WTC11 (cell line): ENCODE measurements around the gene UBE2E1. TPM values are rescaled to one million over a fixed set of nuclear protein-coding genes. Genes with fewer than 3 reads are reported as not detected.

ENCODE experiments used
- ATAC-seq: fragments of 200-7000 bp; cut with Tn5 transposase; 2 replicates; pipeline ENCODE4 v1.10.0; 2021; ENCODE audit warnings: mild to moderate bottlenecking, moderate library complexity
- CTCF ChIA-PET: fragments of 300-600 bp; sonication (Branson Sonifier 250); formaldehyde crosslinking; loops from one replicate; lab custom pipeline; 2021; ENCODE audit warnings: antibody characterized with exemption; lab: Charles Lee
- POLR2A ChIA-PET: fragments of 350-600 bp; sonication (Branson Sonifier 250); formaldehyde crosslinking; loops from one replicate; lab custom pipeline; 2021; ENCODE audit warnings: antibody characterized with exemption; lab: Charles Lee
- DNase-seq: peaks from one replicate; pipeline ENCODE4 v3.0.0; 2021; ENCODE audit warnings: low spot score
- H3K27ac Mint-ChIP-seq: 2 replicates; pipeline ENCODE4 v1.8.0; 2021; ENCODE audit warnings: mixed read lengths
- H3K27me3 Mint-ChIP-seq: 2 replicates; pipeline ENCODE4 v1.8.0; 2021; ENCODE audit warnings: low read depth, mild to moderate bottlenecking, moderate library complexity, mixed read lengths
- H3K36me3 Mint-ChIP-seq: 2 replicates; pipeline ENCODE4 v1.8.0; 2021; ENCODE audit warnings: mixed read lengths
- H3K4me1 Mint-ChIP-seq: 2 replicates; pipeline ENCODE4 v1.8.0; 2022; ENCODE audit warnings: mixed read lengths
- H3K4me3 Mint-ChIP-seq: 2 replicates; pipeline ENCODE4 v1.8.0; 2021; ENCODE audit warnings: mild to moderate bottlenecking, moderate library complexity, mixed read lengths
- H3K9me3 Mint-ChIP-seq: 2 replicates; pipeline ENCODE4 v1.8.0; 2021; ENCODE audit warnings: mixed read lengths
- EMX1 ChIP-seq: fragments of 250-450 bp; sonication (Bioruptor Pico); IDR thresholded peaks from 2 replicates; pipeline ENCODE4 v1.8.0; 2021; ENCODE audit warnings: mild to moderate bottlenecking
- ESRRA ChIP-seq: sonication (generic); formaldehyde crosslinking; IDR thresholded peaks from 2 replicates; pipeline ENCODE4 v1.8.1; 2022; ENCODE audit warnings: mild to moderate bottlenecking, missing genetic modification reagents, borderline replicate concordance
- GTF2I ChIP-seq: fragments of 250-450 bp; sonication (Bioruptor Pico); conservative IDR thresholded peaks from 2 replicates; pipeline ENCODE4 v1.4.0; 2021; ENCODE audit warnings: mild to moderate bottlenecking
- MXD4 ChIP-seq: fragments of 250-450 bp; sonication (Bioruptor Pico); IDR thresholded peaks from 2 replicates; pipeline ENCODE4 v1.8.0; 2021; ENCODE audit warnings: mild to moderate bottlenecking, moderate library complexity, borderline replicate concordance
- NFATC4 ChIP-seq: fragments of 250-450 bp; sonication (Bioruptor Pico); IDR thresholded peaks from 2 replicates; pipeline ENCODE4 v1.9.0; 2021; ENCODE audit warnings: mild to moderate bottlenecking
- NFE2L1 ChIP-seq: sonication (generic); formaldehyde crosslinking; IDR thresholded peaks from 2 replicates; pipeline ENCODE4 v1.8.1; 2023; ENCODE audit warnings: missing genetic modification reagents
- NR3C1 ChIP-seq: sonication (generic); formaldehyde crosslinking; conservative IDR thresholded peaks from 2 replicates; pipeline ENCODE4 v1.8.1; 2023; ENCODE audit warnings: low read depth, mild to moderate bottlenecking, missing genetic modification reagents
- SMAD4 ChIP-seq: sonication (generic); formaldehyde crosslinking; IDR thresholded peaks from 2 replicates; pipeline ENCODE4 v1.8.0; 2022; ENCODE audit warnings: mild to moderate bottlenecking, missing genetic modification reagents
- TEAD4 ChIP-seq: sonication (generic); formaldehyde crosslinking; IDR thresholded peaks from 2 replicates; pipeline ENCODE4 v1.8.0; 2022; ENCODE audit warnings: mild to moderate bottlenecking, missing genetic modification reagents
- TP53 ChIP-seq: sonication (generic); formaldehyde crosslinking; IDR thresholded peaks from 2 replicates; pipeline ENCODE4 v1.8.1; 2023; ENCODE audit warnings: mild to moderate bottlenecking, missing genetic modification reagents
- ZNF121 ChIP-seq: sonication (generic); formaldehyde crosslinking; IDR thresholded peaks from 2 replicates; pipeline ENCODE4 v1.8.0; 2023; ENCODE audit warnings: missing genetic modification reagents
- ZNF138 ChIP-seq: sonication (generic); formaldehyde crosslinking; conservative IDR thresholded peaks from 2 replicates; pipeline ENCODE4 v1.8.1; 2022; ENCODE audit warnings: mild to moderate bottlenecking, moderate library complexity, missing genetic modification reagents
- ZNF317 ChIP-seq: sonication (generic); formaldehyde crosslinking; IDR thresholded peaks from 2 replicates; pipeline ENCODE4 v1.8.1; 2023; ENCODE audit warnings: low read depth, mild to moderate bottlenecking, moderate library complexity, missing genetic modification reagents, borderline replicate concordance
- ZNF671 ChIP-seq: fragments of 250-450 bp; sonication (Bioruptor Pico); IDR thresholded peaks from 2 replicates; pipeline ENCODE4 v1.8.0; 2021; ENCODE audit warnings: mild to moderate bottlenecking
- total RNA-seq: library from RNA; stranded (reverse); gene quantifications from 3 replicates; pipeline ENCODE4 v1.2.3, GENCODE V29; 2021
- TF ChIP-seq, protein P1 (sequence below): sonication (generic); formaldehyde crosslinking; IDR thresholded peaks from 2 replicates; pipeline ENCODE4 v1.8.1; 2022; ENCODE audit warnings: low read depth, missing genetic modification reagents, borderline replicate concordance
- TF ChIP-seq, protein P2 (sequence below): sonication (generic); formaldehyde crosslinking; IDR thresholded peaks from 2 replicates; pipeline ENCODE4 v1.8.1; 2023; ENCODE audit warnings: mild to moderate bottlenecking, missing genetic modification reagents
- TF ChIP-seq, protein P3 (sequence below): sonication (generic); formaldehyde crosslinking; conservative IDR thresholded peaks from 2 replicates; pipeline ENCODE4 v1.8.1; 2023; ENCODE audit warnings: mild to moderate bottlenecking, low read depth, missing genetic modification reagents, moderate library complexity
- TF ChIP-seq, protein P4 (sequence below): sonication (generic); formaldehyde crosslinking; IDR thresholded peaks from 2 replicates; pipeline ENCODE4 v1.8.1; 2022; ENCODE audit warnings: mild to moderate bottlenecking, moderate library complexity, missing genetic modification reagents
- TF ChIP-seq, protein P5 (sequence below): fragments of 250-450 bp; sonication (Bioruptor Pico); IDR thresholded peaks from 2 replicates; pipeline ENCODE4 v1.9.0; 2021; ENCODE audit warnings: mild to moderate bottlenecking, borderline replicate concordance
- TF ChIP-seq, protein P6 (sequence below): sonication (generic); formaldehyde crosslinking; IDR thresholded peaks from 2 replicates; pipeline ENCODE4 v1.8.1; 2023; ENCODE audit warnings: mild to moderate bottlenecking, missing genetic modification reagents, borderline replicate concordance
- TF ChIP-seq, protein P7 (sequence below): sonication (generic); formaldehyde crosslinking; IDR thresholded peaks from 2 replicates; pipeline ENCODE4 v1.8.1; 2023; ENCODE audit warnings: mild to moderate bottlenecking, missing genetic modification reagents, moderate library complexity

The UBE2E1 gene
- total RNA-seq, 1 experiment from 2014 or later = 121 TPM

DNA sequence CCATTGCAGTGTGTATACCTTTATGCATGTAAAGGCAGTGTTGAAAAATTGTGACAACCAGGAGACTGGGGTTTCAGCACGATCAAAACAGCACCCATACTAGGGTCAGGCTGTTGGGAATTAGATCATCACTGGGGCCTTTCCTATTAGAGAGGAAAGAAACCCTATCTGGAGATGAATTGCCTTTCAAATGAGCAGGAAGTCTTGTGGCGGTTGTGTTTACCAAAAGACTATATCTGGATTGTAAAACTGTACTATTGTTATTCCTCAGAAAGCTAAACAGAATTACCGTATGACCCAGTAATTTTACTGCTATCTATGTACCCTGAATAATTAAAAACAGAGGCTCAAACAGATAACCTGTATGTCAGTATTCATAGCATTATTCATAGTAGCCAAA is 10.1 kb downstream of the UBE2E1 start:
- no peaks in the 10 kb centered on the region for H3K9me3 Mint-ChIP-seq
- peaks cover 53% of the 10 kb centered on the region for H3K4me1 Mint-ChIP-seq
- TF ChIP-seq ESRRA (CRISPR knock-in tag) = no peak
- TF ChIP-seq, protein P1, sequence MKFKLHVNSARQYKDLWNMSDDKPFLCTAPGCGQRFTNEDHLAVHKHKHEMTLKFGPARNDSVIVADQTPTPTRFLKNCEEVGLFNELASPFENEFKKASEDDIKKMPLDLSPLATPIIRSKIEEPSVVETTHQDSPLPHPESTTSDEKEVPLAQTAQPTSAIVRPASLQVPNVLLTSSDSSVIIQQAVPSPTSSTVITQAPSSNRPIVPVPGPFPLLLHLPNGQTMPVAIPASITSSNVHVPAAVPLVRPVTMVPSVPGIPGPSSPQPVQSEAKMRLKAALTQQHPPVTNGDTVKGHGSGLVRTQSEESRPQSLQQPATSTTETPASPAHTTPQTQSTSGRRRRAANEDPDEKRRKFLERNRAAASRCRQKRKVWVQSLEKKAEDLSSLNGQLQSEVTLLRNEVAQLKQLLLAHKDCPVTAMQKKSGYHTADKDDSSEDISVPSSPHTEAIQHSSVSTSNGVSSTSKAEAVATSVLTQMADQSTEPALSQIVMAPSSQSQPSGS (CRISPR knock-in tag) = no peak
- no peak for TF ChIP-seq ZNF317 (CRISPR knock-in tag)
- TF ChIP-seq, protein P2, sequence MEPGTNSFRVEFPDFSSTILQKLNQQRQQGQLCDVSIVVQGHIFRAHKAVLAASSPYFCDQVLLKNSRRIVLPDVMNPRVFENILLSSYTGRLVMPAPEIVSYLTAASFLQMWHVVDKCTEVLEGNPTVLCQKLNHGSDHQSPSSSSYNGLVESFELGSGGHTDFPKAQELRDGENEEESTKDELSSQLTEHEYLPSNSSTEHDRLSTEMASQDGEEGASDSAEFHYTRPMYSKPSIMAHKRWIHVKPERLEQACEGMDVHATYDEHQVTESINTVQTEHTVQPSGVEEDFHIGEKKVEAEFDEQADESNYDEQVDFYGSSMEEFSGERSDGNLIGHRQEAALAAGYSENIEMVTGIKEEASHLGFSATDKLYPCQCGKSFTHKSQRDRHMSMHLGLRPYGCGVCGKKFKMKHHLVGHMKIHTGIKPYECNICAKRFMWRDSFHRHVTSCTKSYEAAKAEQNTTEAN (CRISPR knock-in tag) = no peak
- TF ChIP-seq, protein P3, sequence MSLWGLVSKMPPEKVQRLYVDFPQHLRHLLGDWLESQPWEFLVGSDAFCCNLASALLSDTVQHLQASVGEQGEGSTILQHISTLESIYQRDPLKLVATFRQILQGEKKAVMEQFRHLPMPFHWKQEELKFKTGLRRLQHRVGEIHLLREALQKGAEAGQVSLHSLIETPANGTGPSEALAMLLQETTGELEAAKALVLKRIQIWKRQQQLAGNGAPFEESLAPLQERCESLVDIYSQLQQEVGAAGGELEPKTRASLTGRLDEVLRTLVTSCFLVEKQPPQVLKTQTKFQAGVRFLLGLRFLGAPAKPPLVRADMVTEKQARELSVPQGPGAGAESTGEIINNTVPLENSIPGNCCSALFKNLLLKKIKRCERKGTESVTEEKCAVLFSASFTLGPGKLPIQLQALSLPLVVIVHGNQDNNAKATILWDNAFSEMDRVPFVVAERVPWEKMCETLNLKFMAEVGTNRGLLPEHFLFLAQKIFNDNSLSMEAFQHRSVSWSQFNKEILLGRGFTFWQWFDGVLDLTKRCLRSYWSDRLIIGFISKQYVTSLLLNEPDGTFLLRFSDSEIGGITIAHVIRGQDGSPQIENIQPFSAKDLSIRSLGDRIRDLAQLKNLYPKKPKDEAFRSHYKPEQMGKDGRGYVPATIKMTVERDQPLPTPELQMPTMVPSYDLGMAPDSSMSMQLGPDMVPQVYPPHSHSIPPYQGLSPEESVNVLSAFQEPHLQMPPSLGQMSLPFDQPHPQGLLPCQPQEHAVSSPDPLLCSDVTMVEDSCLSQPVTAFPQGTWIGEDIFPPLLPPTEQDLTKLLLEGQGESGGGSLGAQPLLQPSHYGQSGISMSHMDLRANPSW (CRISPR knock-in tag) = no peak
- no peak for TF ChIP-seq NFATC4
- TF ChIP-seq, protein P4, sequence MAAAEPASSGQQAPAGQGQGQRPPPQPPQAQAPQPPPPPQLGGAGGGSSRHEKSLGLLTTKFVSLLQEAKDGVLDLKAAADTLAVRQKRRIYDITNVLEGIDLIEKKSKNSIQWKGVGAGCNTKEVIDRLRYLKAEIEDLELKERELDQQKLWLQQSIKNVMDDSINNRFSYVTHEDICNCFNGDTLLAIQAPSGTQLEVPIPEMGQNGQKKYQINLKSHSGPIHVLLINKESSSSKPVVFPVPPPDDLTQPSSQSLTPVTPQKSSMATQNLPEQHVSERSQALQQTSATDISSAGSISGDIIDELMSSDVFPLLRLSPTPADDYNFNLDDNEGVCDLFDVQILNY = no peak
- TF ChIP-seq SMAD4 (CRISPR knock-in tag) = no peak
- no peak for TF ChIP-seq TP53
- TF ChIP-seq, all 79 proteins: peak for 0
- Mint-ChIP-seq H3K27me3 (no peaks in the 10 kb centered on the region), H3K36me3 (peaks cover 26% of the 10 kb centered on the region), H3K27ac (no peak overlapping the region), H3K4me3 (no peak overlapping the region)
- POLR2A ChIA-PET = no interaction called here
- CTCF ChIA-PET = no interaction called here
- ATAC-seq = no peak
- no peak for DNase-seq

DNA sequence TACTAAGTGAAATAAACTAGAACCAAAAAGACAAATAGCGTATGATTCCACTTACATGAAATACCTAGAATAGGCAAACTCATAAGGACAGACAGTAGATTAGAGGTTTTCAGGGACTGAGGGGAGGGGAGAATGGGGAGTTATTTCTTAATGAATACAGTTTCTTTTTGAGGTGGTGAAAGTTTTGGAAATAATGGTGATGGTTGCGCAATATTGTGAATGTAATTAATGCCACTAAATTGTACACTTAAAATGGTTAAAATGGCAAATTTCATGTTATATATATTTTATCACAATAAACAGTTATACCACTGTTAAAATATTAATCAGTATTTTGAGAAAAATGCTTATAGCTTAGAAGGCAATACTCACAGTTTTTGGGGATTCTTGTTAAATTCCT is 11.0 kb downstream of the UBE2E1 start:
- H3K36me3 Mint-ChIP-seq = peaks cover 25% of the 10 kb centered on the region
- no peaks in the 10 kb centered on the region for H3K9me3 Mint-ChIP-seq
- ChIA-PET CTCF (no interaction called here), POLR2A (no interaction called here)
- H3K27ac Mint-ChIP-seq = no peak overlapping the region
- DNase-seq = no peak
- ATAC-seq = no peak
- no peak overlapping the region for H3K4me3 Mint-ChIP-seq
- H3K27me3 Mint-ChIP-seq = no peaks in the 10 kb centered on the region
- H3K4me1 Mint-ChIP-seq = peaks cover 55% of the 10 kb centered on the region
- no peak for TF ChIP-seq NFE2L1 (CRISPR knock-in tag)
- no peak for TF ChIP-seq ZNF671 (CRISPR knock-in tag)
- TF ChIP-seq NR3C1 (CRISPR knock-in tag) = no peak
- no peak for TF ChIP-seq GTF2I
- TF ChIP-seq TEAD4 (CRISPR knock-in tag) = no peak
- no peak for TF ChIP-seq ZNF121 (CRISPR knock-in tag)
- TF ChIP-seq ZNF138 (CRISPR knock-in tag) = no peak
- TF ChIP-seq MXD4 (CRISPR knock-in tag) = no peak
- TF ChIP-seq, protein P5, sequence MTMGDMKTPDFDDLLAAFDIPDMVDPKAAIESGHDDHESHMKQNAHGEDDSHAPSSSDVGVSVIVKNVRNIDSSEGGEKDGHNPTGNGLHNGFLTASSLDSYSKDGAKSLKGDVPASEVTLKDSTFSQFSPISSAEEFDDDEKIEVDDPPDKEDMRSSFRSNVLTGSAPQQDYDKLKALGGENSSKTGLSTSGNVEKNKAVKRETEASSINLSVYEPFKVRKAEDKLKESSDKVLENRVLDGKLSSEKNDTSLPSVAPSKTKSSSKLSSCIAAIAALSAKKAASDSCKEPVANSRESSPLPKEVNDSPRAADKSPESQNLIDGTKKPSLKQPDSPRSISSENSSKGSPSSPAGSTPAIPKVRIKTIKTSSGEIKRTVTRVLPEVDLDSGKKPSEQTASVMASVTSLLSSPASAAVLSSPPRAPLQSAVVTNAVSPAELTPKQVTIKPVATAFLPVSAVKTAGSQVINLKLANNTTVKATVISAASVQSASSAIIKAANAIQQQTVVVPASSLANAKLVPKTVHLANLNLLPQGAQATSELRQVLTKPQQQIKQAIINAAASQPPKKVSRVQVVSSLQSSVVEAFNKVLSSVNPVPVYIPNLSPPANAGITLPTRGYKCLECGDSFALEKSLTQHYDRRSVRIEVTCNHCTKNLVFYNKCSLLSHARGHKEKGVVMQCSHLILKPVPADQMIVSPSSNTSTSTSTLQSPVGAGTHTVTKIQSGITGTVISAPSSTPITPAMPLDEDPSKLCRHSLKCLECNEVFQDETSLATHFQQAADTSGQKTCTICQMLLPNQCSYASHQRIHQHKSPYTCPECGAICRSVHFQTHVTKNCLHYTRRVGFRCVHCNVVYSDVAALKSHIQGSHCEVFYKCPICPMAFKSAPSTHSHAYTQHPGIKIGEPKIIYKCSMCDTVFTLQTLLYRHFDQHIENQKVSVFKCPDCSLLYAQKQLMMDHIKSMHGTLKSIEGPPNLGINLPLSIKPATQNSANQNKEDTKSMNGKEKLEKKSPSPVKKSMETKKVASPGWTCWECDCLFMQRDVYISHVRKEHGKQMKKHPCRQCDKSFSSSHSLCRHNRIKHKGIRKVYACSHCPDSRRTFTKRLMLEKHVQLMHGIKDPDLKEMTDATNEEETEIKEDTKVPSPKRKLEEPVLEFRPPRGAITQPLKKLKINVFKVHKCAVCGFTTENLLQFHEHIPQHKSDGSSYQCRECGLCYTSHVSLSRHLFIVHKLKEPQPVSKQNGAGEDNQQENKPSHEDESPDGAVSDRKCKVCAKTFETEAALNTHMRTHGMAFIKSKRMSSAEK (CRISPR knock-in tag) = no peak
- no peak for TF ChIP-seq EMX1
- TF ChIP-seq, protein P6, sequence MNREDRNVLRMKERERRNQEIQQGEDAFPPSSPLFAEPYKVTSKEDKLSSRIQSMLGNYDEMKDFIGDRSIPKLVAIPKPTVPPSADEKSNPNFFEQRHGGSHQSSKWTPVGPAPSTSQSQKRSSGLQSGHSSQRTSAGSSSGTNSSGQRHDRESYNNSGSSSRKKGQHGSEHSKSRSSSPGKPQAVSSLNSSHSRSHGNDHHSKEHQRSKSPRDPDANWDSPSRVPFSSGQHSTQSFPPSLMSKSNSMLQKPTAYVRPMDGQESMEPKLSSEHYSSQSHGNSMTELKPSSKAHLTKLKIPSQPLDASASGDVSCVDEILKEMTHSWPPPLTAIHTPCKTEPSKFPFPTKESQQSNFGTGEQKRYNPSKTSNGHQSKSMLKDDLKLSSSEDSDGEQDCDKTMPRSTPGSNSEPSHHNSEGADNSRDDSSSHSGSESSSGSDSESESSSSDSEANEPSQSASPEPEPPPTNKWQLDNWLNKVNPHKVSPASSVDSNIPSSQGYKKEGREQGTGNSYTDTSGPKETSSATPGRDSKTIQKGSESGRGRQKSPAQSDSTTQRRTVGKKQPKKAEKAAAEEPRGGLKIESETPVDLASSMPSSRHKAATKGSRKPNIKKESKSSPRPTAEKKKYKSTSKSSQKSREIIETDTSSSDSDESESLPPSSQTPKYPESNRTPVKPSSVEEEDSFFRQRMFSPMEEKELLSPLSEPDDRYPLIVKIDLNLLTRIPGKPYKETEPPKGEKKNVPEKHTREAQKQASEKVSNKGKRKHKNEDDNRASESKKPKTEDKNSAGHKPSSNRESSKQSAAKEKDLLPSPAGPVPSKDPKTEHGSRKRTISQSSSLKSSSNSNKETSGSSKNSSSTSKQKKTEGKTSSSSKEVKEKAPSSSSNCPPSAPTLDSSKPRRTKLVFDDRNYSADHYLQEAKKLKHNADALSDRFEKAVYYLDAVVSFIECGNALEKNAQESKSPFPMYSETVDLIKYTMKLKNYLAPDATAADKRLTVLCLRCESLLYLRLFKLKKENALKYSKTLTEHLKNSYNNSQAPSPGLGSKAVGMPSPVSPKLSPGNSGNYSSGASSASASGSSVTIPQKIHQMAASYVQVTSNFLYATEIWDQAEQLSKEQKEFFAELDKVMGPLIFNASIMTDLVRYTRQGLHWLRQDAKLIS (CRISPR knock-in tag) = no peak
- TF ChIP-seq, protein P7, sequence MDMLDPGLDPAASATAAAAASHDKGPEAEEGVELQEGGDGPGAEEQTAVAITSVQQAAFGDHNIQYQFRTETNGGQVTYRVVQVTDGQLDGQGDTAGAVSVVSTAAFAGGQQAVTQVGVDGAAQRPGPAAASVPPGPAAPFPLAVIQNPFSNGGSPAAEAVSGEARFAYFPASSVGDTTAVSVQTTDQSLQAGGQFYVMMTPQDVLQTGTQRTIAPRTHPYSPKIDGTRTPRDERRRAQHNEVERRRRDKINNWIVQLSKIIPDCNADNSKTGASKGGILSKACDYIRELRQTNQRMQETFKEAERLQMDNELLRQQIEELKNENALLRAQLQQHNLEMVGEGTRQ (CRISPR knock-in tag) = no peak
